C1 segment of cervical spinal cord (tissue), 14 donors: ENCODE measurements around the gene TUBE1.
"Not testable (repeated sequence)": the region's sequence is repeated elsewhere in the genome, so short reads cannot be mapped to it uniquely, and the experiment has no call there.

Experiments used
- DNase-seq, 14 donors: peaks; one replicate each; lab custom pipeline; 2025; lab: John Stamatoyannopoulos, UW

The TUBE1 gene, protein sequence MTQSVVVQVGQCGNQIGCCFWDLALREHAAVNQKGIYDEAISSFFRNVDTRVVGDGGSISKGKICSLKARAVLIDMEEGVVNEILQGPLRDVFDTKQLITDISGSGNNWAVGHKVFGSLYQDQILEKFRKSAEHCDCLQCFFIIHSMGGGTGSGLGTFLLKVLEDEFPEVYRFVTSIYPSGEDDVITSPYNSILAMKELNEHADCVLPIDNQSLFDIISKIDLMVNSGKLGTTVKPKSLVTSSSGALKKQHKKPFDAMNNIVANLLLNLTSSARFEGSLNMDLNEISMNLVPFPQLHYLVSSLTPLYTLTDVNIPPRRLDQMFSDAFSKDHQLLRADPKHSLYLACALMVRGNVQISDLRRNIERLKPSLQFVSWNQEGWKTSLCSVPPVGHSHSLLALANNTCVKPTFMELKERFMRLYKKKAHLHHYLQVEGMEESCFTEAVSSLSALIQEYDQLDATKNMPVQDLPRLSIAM

GRCh38 chr6:112087136-112087911, at the start of gene TUBE1, which contains the start of gene FAM229B:
Gene TUBE1 (minus strand): TSS chr6:112087482. CDS start chr6:112087434, 48 bp downstream.
Gene FAM229B (plus strand): TSS chr6:112087591. CDS start chr6:112099284, 11,693 bp downstream.
- DNase-seq: peak; percentile 44 to 96 (median 82)

DNA sequence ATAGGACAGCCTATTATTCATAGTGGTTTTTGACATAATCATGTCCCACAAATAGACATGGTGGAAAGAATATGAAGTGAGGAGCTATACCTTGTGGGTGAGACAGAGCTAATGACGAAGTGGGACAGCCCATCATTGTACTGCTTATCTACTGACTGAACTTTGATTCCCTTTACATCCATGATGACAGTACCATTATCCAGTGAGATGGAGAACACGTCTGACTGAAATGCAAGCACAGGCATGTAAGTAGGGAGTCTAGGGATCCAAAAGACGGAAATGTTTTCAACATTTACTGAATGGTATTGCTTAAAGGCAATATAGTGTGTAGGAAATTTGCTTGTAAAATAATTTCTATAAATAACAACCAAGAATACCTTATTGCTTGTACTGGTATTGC, 43.6 kb upstream of the TUBE1 start:
- DNase-seq: no peak

GRCh38 chr6:112128208-112128607, 40.9 kb upstream of the TUBE1 start:
- DNase-seq: no peak

DNA sequence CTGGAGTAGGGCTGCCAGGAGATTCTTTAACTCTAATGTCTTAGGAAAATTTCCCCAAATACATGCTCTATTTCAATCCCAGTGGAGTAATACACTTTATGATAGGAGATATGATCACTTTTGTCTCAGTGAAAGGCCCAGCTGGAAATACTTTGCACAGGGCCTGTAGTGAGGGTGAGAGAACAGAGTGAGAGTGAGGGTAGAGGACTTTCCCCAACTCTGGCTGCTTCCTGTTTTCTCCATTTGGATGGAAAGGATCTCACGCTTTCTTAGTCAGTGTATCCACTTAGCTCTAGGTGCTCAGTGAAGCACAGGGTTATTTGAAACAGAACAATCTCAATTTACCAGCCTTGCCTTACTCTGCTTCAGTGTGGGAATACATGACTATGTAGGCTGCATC, 36.7 kb upstream of the TUBE1 start:
- DNase-seq: no peak

DNA sequence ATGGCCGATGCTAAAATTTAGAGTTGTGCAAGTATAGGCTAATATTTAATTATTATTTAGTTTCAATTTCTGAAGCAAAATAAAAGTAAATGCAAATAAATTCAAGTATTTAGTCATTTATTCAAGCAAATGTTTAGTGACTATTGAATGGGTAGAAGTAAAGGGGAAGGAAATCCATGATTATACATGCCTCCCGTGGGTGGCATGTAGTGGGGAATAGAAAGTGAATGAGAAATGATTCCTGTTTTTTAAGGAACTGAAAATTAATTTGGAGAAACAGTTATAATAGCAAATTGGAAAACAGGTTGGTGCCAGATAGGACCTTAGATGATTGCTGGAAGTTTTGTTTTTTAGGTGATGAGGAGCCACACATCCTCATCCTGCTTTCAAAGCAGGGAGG, 35.5 kb upstream of the TUBE1 start:
- no peak for DNase-seq

- no peak for DNase-seq
Observed at GRCh38 chr6:112118034-112118433, 30.8 kb upstream of the TUBE1 start.

DNA sequence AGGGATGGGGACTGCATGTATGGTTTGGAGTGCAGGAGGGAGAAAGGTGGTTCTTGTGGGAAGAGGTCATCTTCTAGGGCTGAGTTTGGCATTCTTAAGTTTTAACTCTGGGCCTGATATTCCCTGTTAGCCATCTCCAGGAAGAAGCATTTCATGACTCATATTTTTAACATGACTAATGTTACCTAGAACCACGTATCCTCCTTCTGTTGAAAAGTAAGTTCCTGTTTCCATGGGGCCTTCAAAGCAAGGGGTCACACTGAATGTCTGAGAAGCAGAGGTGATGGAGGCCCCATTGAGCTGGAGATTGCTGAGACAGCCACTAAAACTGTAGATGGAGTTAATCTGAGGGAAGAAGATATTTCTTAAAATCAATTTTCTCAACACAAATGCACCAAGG, 30.3 kb upstream of the TUBE1 start:
- DNase-seq: no peak

- DNase-seq: no peak
Observed at GRCh38 chr6:112116221-112116620, 28.9 kb upstream of the TUBE1 start.

DNA sequence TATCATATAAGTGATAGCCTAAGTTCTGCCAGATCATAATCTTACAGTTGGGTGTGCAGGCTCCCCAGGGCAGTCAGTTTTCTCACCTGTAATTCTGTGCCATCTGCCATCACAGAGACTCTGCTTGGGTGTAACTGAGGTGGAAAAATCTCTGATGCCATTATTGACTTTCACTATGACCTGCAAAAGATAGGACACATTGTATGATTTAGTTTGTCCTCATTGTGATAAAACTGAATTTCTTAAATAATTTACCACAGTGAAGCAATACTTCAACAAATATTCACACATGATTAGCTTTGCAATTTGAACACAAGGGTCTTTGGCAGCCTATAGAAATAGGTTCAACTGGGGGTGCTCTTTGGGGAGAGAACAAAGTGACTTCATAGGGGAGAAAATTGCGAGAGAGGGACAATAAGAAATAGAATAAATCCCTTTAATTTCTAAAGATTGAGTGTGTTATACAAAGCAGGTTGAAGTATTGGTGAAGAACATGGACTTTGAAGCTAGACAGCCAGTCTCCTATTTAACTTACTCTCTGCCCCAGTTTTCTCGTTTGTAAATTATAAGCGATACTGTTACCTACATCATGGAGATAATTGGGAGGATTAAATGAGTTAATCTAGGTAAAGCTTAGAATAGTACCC, 27.4 kb upstream of the TUBE1 start:
- DNase-seq: no peak

DNA sequence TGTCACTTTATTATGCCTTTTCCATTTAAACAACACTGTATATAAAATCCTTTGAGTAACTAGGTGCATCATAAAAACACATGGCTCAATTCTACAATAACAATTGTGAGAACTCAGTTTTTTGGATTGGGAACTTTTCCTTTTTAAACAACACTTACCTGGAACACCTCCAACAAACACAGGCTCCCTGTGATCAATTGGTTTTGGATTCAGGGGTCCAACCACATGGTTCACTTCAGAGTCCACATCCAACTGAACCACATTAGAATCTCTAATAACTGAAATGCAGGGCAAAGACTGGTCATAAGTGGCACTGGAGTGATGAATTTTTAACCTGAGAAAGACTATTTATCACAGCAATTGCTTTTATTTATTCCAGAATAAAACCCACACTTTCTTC, 26.6 kb upstream of the TUBE1 start:
- no peak for DNase-seq

GRCh38 chr6:112113431-112113830, 26.1 kb upstream of the TUBE1 start:
- DNase-seq: peak in 1 of 14 donors; percentile 18

DNA sequence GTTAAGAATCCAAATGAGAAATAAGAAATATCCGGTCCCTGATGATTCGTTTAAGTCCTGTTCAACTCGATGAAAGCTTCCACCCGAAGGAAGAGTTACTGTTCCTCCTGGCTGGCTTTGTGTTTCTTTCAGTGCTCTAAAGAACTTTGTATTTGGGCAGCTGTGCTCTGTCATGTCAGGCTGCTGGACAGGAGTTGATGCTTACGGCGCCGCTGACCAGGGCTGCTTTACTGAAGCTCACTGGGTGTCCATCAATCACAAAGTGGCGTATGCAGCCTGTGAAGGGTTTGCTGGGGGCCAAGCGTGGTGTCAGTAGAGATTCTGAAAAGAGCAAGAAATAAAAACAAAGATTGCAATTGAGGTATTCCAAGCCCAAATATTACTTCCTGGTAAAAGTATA, 22.0 kb upstream of the TUBE1 start:
- DNase-seq: peak in 2 of 14 donors; percentile 2 to 30

DNA sequence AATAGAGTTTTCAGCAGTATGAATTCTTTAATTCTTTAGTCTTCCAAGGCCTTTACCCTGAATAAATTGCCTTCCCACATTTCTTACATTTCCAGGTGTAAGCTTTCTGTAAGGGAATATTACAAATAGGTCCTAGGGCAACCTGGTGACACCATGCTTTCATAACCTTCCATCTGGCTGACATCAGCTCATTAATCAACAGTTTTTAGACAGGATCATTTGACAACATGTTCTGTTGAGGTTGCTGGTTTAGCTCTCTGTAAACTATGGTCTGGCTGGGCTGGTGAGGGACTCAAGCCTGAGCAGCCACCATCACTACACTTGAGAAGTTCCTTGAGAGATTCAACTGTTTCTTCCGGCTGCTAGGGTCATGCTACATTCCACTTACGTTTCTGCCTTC, 19.3 kb upstream of the TUBE1 start:
- no peak for DNase-seq

DNA sequence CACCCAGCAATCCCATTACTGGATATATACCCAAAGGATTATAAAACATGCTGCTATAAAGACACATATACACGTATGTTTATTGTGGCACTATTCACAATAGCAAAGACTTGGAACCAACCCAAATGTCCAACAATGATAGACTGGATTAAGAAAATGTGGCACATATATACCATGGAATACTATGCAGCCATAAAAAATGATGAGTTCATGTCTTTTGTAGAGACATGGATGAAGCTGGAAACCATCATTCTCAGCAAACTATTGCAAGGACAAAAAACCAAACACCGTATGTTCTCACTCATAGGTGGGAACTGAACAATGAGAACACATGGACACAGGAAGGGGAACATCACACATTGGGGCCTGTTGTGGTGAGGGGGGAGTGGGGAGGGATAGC, 18.7 kb upstream of the TUBE1 start:
- DNase-seq: not testable (repeated sequence)

- DNase-seq: no peak
Observed at GRCh38 chr6:112100561-112100960, 13.3 kb upstream of the TUBE1 start.

- no peak for DNase-seq
Observed at GRCh38 chr6:112096901-112097300, 9.6 kb upstream of the TUBE1 start.

DNA sequence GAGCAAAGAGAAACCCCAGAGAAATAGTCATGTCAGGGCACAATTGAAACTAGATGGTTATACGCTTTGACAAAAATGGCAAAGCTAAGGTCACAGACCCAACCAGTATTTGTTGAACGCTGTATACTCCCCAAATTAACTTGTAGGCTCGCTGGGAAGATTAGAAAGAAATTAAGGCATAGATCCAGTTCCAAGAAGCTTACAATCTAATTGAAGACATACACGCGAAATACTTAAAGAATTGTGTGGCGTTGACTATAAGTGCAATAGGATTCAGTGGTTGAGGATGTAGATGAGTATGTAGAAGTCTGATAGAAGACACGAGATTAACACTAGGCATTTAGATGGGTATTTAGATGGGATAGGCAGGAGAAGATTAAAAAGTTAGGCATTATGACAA, 634 bp upstream of the TUBE1 start:
- DNase-seq: no peak

- DNase-seq: peak in 2 of 14 donors; percentile 45 to 55
Observed at GRCh38 chr6:112086744-112087135, 542 bp downstream of the TUBE1 start.

- DNase-seq: peak in 1 of 14 donors; percentile 2
Observed at GRCh38 chr6:112085286-112086065, 1.8 kb downstream of the TUBE1 start.

- DNase-seq: no peak
Observed at GRCh38 chr6:112081569-112081968, 5.7 kb downstream of the TUBE1 start.

GRCh38 chr6:112066606-112067005, 20.7 kb downstream of the TUBE1 start:
- DNase-seq: no peak
